Jurkat, Clone E6-1 (cell line): ENCODE results near the gene MRE11.
"Not testable (repeated sequence)": the region's sequence is repeated elsewhere in the genome, so short reads cannot be mapped to it uniquely, and the experiment has no call there.

ENCODE experiments used
- DNase-seq: peaks from one replicate; pipeline ENCODE4 v3.0.0-alpha.2; 2011; ENCODE audit warnings: low read depth, low spot score
- H3K4me3 ChIP-seq: 2 replicates; pipeline ENCODE4 v1.5.1; 2011; ENCODE audit warnings: mild to moderate bottlenecking, low read length, control low read depth, moderate library complexity

The MRE11 gene

GRCh38 chr11:94379613-94380012 is 114.0 kb downstream of the MRE11 start:
- DNase-seq: no peak
- H3K4me3 ChIP-seq: no peak overlapping the region

GRCh38 chr11:94376841-94377240 is 116.8 kb downstream of the MRE11 start:
- H3K4me3 ChIP-seq: no peak overlapping the region
- no peak for DNase-seq

GRCh38 chr11:94370576-94370975 is 123.1 kb downstream of the MRE11 start:
- H3K4me3 ChIP-seq: not testable (repeated sequence)
- DNase-seq: peak; percentile 19
